Left ventricle myocardium inferior (tissue), 1 donor: ENCODE results near the gene FRMD4A. TPM values are rescaled to one million over a fixed set of nuclear protein-coding genes. Genes with fewer than 3 reads are reported as not detected.
A peak's percentile ranks its signal among the peaks of the same experiment; 100 is the strongest.

Source experiments
- DNase-seq: peaks from one replicate; pipeline ENCODE4 v3.0.0-alpha.2; 2020
- H3K27ac ChIP-seq: fragments of 200-600 bp; replicated peaks from 2 replicates; pipeline ENCODE4 v1.8.0; 2021
- H3K27me3 ChIP-seq: fragments of 200-600 bp; 2 replicates; pipeline ENCODE4 v1.8.0; 2021; ENCODE audit warnings: low read depth
- H3K36me3 ChIP-seq: fragments of 200-600 bp; 2 replicates; pipeline ENCODE4 v1.8.0; 2021
- H3K4me1 ChIP-seq: fragments of 200-600 bp; 2 replicates; pipeline ENCODE4 v1.8.0; 2021
- H3K4me3 ChIP-seq: fragments of 200-600 bp; 2 replicates; pipeline ENCODE4 v1.8.0; 2021; ENCODE audit warnings: mild to moderate bottlenecking, moderate library complexity
- H3K9me3 ChIP-seq: fragments of 200-600 bp; replicated peaks from 2 replicates; pipeline ENCODE4 v1.8.0; 2021
- CTCF ChIP-seq: fragments of 200-600 bp; IDR thresholded peaks from 2 replicates; pipeline ENCODE4 v1.8.0; 2021; ENCODE audit warnings: antibody characterized with exemption, mild to moderate bottlenecking, borderline replicate concordance
- intact Hi-C: fragments of 100-400 bp; cut with micrococcal nuclease; formaldehyde crosslinking; loops from one replicate; pipeline ENCODE4 v1.11.0; 2022
- total RNA-seq: library from RNA; stranded (reverse); fragmentation: NEBNext Ultra II Directional; extraction: Animal tissue kit (Norgen Biotek cat#: 25700); gene quantifications from one replicate; pipeline ENCODE4 v1.2.1, GENCODE V29; 2021
- donor health status: DM: no; HTN: yes; CAD: no; lungs with severe emphysema.

Gene FRMD4A
- total RNA-seq, 1 donor from 2014 or later, result 26.1 TPM

- no peak for TF ChIP-seq CTCF
- Histone ChIP-seq H3K36me3 (peaks cover 66% of the 10 kb centered on the region), H3K4me3 (no peak overlapping the region), H3K27me3 (no peaks in the 10 kb centered on the region), H3K9me3 (no peaks in the 10 kb centered on the region), H3K4me1 (peaks cover 89% of the 10 kb centered on the region), H3K27ac (peak overlapping the region; percentile 80)
- intact Hi-C loops, result no loop called here
- peak; percentile 48 for DNase-seq
Measured at GRCh38 chr10:13698217-13698616, 632.5 kb downstream of the FRMD4A start.

- Histone ChIP-seq H3K36me3 (peaks cover 78% of the 10 kb centered on the region), H3K4me3 (no peak overlapping the region), H3K4me1 (peaks cover 78% of the 10 kb centered on the region), H3K9me3 (no peaks in the 10 kb centered on the region), H3K27ac (peak overlapping the region; percentile 80), H3K27me3 (no peaks in the 10 kb centered on the region)
- DNase-seq, result no peak
- intact Hi-C loops, result no loop called here
- TF ChIP-seq CTCF, result no peak
Measured at GRCh38 chr10:13696071-13696470, 634.7 kb downstream of the FRMD4A start.

GRCh38 chr10:13695588-13695987 is 635.1 kb downstream of the FRMD4A start:
- no peaks in the 10 kb centered on the region for H3K27me3 ChIP-seq
- H3K4me1 ChIP-seq, result peaks cover 77% of the 10 kb centered on the region
- H3K36me3 ChIP-seq, result peaks cover 78% of the 10 kb centered on the region
- intact Hi-C loops, result no loop called here
- no peak for TF ChIP-seq CTCF
- H3K4me3 ChIP-seq, result no peak overlapping the region
- no peaks in the 10 kb centered on the region for H3K9me3 ChIP-seq
- DNase-seq, result no peak
- peak overlapping the region; percentile 80 for H3K27ac ChIP-seq

- TF ChIP-seq CTCF, result no peak
- Histone ChIP-seq H3K27ac (peak overlapping the region; percentile 7), H3K9me3 (no peaks in the 10 kb centered on the region), H3K36me3 (peaks cover 74% of the 10 kb centered on the region), H3K4me1 (peaks cover 79% of the 10 kb centered on the region), H3K4me3 (no peak overlapping the region), H3K27me3 (no peaks in the 10 kb centered on the region)
- DNase-seq, result no peak
- intact Hi-C loops, result no loop called here
Measured at GRCh38 chr10:13693783-13694700, 636.7 kb downstream of the FRMD4A start.

GRCh38 chr10:13690281-13690825 is 640.4 kb downstream of the FRMD4A start:
- Histone ChIP-seq H3K4me3 (no peak overlapping the region), H3K36me3 (peaks cover 55% of the 10 kb centered on the region), H3K27me3 (no peaks in the 10 kb centered on the region), H3K27ac (peak overlapping the region; percentile 51), H3K9me3 (no peaks in the 10 kb centered on the region), H3K4me1 (peaks cover 68% of the 10 kb centered on the region)
- TF ChIP-seq CTCF, result no peak
- intact Hi-C loops, result no loop called here
- DNase-seq, result no peak
